SK-N-SH treated with all-trans-retinoic acid at 6 μM for 48 hours (cell line): ENCODE results near the gene CENPP.

Experiments
- ATAC-seq: fragments of 200-7000 bp; cut with Tn5 transposase; 3 replicates; pipeline ENCODE4 v1.9.1; 2020; ENCODE audit warnings: mild to moderate bottlenecking, moderate library complexity
- ARNTL ChIP-seq: fragments of 450-650 bp; formaldehyde crosslinking; IDR thresholded peaks from 2 replicates; pipeline ENCODE4 v1.5.0; 2020; ENCODE audit warnings: low read depth, mild to moderate bottlenecking, moderate library complexity, borderline replicate concordance
- BACH2 ChIP-seq: fragments of 250-450 bp; sonication (Bioruptor Pico); IDR thresholded peaks from 2 replicates; pipeline ENCODE4 v1.9.0; 2021; ENCODE audit warnings: mild to moderate bottlenecking, borderline replicate concordance
- ESRRG ChIP-seq: fragments of 250-450 bp; sonication (Bioruptor Pico); IDR thresholded peaks from 2 replicates; pipeline ENCODE4 v1.6.1; 2021; ENCODE audit warnings: mild to moderate bottlenecking
- GLIS3 ChIP-seq: fragments of 250-450 bp; sonication (Bioruptor Pico); IDR thresholded peaks from 2 replicates; pipeline ENCODE4 v1.5.0; 2020; ENCODE audit warnings: mild to moderate bottlenecking, moderate library complexity
- ISL1 ChIP-seq: fragments of 250-450 bp; sonication (Bioruptor Pico); IDR thresholded peaks from 2 replicates; pipeline ENCODE4 v2.1.2; 2022; ENCODE audit warnings: mild to moderate bottlenecking, moderate library complexity
- OSR1 ChIP-seq: fragments of 250-450 bp; sonication (Bioruptor Pico); IDR thresholded peaks from 2 replicates; pipeline ENCODE4 v1.8.0; 2022; ENCODE audit warnings: moderate library complexity, mild to moderate bottlenecking, inconsistent platforms
- RARB ChIP-seq: fragments of 250-450 bp; sonication (Bioruptor Pico); IDR thresholded peaks from 2 replicates; pipeline ENCODE4 v1.8.0; 2021; ENCODE audit warnings: mild to moderate bottlenecking, moderate library complexity
- SNAI2 ChIP-seq: fragments of 250-450 bp; sonication (Bioruptor Pico); IDR thresholded peaks from 2 replicates; pipeline ENCODE4 v1.5.0; 2020; ENCODE audit warnings: mild to moderate bottlenecking, moderate library complexity
- TCF4 ChIP-seq: fragments of 250-450 bp; sonication (Bioruptor Pico); IDR thresholded peaks from 2 replicates; pipeline ENCODE4 v1.8.0; 2021; ENCODE audit warnings: mild to moderate bottlenecking, moderate library complexity, borderline replicate concordance
- TOX ChIP-seq: fragments of 250-450 bp; sonication (Bioruptor Pico); IDR thresholded peaks from 2 replicates; pipeline ENCODE4 v1.8.0; 2021; ENCODE audit warnings: mild to moderate bottlenecking, moderate library complexity, borderline replicate concordance
- ZC3H10 ChIP-seq: fragments of 250-450 bp; sonication (Bioruptor Pico); IDR thresholded peaks from 2 replicates; pipeline ENCODE4 v1.5.1; 2021; ENCODE audit warnings: mild to moderate bottlenecking, moderate library complexity
- ZFP3 ChIP-seq: fragments of 250-450 bp; sonication (Bioruptor Pico); IDR thresholded peaks from 2 replicates; pipeline ENCODE4 v1.5.0; 2020; ENCODE audit warnings: mild to moderate bottlenecking, moderate library complexity
- ZFP30 ChIP-seq: fragments of 450-650 bp; formaldehyde crosslinking; IDR thresholded peaks from 2 replicates; pipeline ENCODE4 v1.5.0; 2022; ENCODE audit warnings: mild to moderate bottlenecking, moderate library complexity
- ZNF565 ChIP-seq: fragments of 450-650 bp; formaldehyde crosslinking; conservative IDR thresholded peaks from 2 replicates; pipeline ENCODE4 v1.5.0; 2020; ENCODE audit warnings: low read depth, mild to moderate bottlenecking, moderate library complexity
- ZNF70 ChIP-seq: fragments of 450-650 bp; formaldehyde crosslinking; IDR thresholded peaks from 2 replicates; pipeline ENCODE4 v1.5.0; 2020; ENCODE audit warnings: mild to moderate bottlenecking, moderate library complexity
- ZNF8 ChIP-seq: fragments of 450-650 bp; formaldehyde crosslinking; IDR thresholded peaks from 2 replicates; pipeline ENCODE4 v1.5.0; 2020; ENCODE audit warnings: mild to moderate bottlenecking, moderate library complexity
- TF ChIP-seq, protein P1 (sequence below): fragments of 250-450 bp; sonication (Bioruptor Pico); IDR thresholded peaks from 2 replicates; pipeline ENCODE4 v1.5.1; 2020; ENCODE audit warnings: low read depth, mild to moderate bottlenecking, moderate library complexity
- TF ChIP-seq, protein P2 (sequence below): fragments of 250-450 bp; sonication (Bioruptor Pico); IDR thresholded peaks from 2 replicates; pipeline ENCODE4 v1.8.0; 2021; ENCODE audit warnings: low read depth, mild to moderate bottlenecking, moderate library complexity, borderline replicate concordance
- TF ChIP-seq, protein P3 (sequence below): fragments of 250-450 bp; sonication (Bioruptor Pico); IDR thresholded peaks from 2 replicates; pipeline ENCODE4 v1.8.0; 2020; ENCODE audit warnings: mild to moderate bottlenecking, moderate library complexity, borderline replicate concordance
- TF ChIP-seq, protein P4 (sequence below): fragments of 250-450 bp; sonication (Bioruptor Pico); IDR thresholded peaks from 2 replicates; pipeline ENCODE4 v1.5.0; 2020; ENCODE audit warnings: mild to moderate bottlenecking, moderate library complexity

CENPP gene

DNA sequence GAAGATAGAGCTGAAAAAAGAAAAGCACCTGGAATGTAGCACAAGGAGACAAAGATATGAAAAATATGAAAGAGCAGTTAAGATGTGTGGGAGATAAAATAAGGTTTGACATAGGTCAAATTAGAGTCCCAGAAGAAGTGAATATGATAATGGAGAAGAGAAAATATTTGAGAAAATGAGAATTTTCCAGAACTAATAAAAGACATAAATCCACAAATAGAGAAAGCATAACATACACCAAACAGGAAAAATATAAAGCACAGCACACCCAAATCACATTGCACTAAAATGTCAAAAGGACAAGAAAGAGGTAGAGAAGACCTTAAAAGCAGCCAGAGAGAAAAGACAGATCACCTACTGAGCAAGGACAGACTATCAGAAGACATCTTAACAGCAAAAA is 300.7 kb downstream of the CENPP start:
- ATAC-seq, result no peak
- TF ChIP-seq ZNF565 (no peak), ZFP3 (CRISPR knock-in tag) (no peak), BACH2 (no peak)

DNA sequence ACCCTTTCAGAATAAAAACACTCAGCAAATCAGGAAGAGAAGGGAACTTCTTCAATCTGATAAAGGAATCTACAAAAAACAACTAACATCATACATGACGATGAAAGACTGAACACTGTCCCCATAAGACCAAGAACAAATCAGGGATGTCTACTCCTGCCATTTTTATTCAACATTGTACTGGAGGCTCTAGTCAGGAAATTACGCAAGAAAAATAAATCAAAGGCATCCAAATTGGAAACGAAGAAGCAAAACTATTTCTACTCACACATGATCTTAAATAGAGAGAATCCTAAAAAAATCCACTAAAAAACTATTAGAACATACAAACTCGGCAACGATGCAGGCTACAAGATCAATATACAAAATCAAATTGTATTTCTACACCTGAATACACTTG is 301.9 kb downstream of the CENPP start:
- no peak for ATAC-seq

DNA sequence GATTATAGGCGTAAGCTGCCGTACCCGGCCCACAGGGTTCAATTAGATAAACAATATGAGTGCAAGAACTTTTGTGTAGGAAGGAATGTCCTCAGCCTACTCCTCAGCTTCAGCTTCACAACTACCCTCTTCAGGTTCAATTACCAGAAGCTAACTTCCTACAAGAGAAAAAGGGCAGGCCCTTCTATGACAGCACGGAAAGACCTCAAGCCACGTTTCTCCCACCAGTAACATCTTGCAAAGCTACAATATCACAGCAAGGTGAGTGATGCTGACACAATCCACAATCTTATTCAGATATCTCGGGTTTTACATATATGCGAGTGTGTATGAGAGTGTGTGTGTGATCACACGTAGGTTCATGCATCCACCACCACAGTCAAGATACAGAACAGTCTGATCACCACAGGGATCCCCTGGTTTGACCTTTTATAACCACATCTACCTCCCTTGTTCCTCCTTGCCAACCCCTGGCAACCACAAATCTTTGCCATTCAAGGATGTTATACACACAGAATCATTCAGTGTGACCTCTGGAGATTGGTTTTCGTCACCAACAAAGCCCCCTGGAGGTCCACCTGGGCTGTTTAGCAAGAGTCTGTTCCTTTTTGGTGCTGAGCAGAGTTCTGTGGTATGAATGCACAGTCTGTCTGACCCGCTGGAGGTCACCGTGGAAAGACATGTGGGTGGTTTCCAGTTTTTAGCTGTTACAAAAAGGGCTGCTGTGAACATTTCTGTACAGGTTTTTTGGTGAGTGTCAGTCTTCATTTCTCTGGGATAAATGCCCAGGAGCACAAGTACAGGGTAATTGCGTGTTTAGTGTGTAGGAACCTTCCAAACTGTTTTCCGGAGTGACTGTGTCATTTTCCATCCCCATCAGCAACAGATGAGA is 305.9 kb downstream of the CENPP start:
- TF ChIP-seq BACH2, result no peak
- TF ChIP-seq ESRRG (CRISPR knock-in tag), result no peak
- TF ChIP-seq, protein P1, sequence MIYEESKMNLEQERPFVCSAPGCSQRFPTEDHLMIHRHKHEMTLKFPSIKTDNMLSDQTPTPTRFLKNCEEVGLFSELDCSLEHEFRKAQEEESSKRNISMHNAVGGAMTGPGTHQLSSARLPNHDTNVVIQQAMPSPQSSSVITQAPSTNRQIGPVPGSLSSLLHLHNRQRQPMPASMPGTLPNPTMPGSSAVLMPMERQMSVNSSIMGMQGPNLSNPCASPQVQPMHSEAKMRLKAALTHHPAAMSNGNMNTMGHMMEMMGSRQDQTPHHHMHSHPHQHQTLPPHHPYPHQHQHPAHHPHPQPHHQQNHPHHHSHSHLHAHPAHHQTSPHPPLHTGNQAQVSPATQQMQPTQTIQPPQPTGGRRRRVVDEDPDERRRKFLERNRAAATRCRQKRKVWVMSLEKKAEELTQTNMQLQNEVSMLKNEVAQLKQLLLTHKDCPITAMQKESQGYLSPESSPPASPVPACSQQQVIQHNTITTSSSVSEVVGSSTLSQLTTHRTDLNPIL, result no peak
- TF ChIP-seq ZNF70, result no peak
- TF ChIP-seq ZFP3 (CRISPR knock-in tag), result no peak
- TF ChIP-seq ZNF8, result no peak
- no peak for TF ChIP-seq ZFP30 (CRISPR knock-in tag)
- no peak for TF ChIP-seq ZNF565
- TF ChIP-seq GLIS3, result no peak
- TF ChIP-seq TOX (CRISPR knock-in tag), result no peak
- no peak for TF ChIP-seq TCF4 (CRISPR knock-in tag)
- no peak for TF ChIP-seq RARB (CRISPR knock-in tag)
- TF ChIP-seq ISL1, result no peak
- TF ChIP-seq, protein P2, sequence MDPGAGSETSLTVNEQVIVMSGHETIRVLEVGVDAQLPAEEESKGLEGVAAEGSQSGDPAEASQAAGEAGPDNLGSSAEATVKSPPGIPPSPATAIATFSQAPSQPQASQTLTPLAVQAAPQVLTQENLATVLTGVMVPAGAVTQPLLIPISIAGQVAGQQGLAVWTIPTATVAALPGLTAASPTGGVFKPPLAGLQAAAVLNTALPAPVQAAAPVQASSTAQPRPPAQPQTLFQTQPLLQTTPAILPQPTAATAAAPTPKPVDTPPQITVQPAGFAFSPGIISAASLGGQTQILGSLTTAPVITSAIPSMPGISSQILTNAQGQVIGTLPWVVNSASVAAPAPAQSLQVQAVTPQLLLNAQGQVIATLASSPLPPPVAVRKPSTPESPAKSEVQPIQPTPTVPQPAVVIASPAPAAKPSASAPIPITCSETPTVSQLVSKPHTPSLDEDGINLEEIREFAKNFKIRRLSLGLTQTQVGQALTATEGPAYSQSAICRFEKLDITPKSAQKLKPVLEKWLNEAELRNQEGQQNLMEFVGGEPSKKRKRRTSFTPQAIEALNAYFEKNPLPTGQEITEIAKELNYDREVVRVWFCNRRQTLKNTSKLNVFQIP (CRISPR knock-in tag), result no peak
- TF ChIP-seq, protein P3, sequence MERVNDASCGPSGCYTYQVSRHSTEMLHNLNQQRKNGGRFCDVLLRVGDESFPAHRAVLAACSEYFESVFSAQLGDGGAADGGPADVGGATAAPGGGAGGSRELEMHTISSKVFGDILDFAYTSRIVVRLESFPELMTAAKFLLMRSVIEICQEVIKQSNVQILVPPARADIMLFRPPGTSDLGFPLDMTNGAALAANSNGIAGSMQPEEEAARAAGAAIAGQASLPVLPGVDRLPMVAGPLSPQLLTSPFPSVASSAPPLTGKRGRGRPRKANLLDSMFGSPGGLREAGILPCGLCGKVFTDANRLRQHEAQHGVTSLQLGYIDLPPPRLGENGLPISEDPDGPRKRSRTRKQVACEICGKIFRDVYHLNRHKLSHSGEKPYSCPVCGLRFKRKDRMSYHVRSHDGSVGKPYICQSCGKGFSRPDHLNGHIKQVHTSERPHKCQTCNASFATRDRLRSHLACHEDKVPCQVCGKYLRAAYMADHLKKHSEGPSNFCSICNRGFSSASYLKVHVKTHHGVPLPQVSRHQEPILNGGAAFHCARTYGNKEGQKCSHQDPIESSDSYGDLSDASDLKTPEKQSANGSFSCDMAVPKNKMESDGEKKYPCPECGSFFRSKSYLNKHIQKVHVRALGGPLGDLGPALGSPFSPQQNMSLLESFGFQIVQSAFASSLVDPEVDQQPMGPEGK, result no peak
- no peak for TF ChIP-seq SNAI2 (CRISPR knock-in tag)
- TF ChIP-seq ARNTL (CRISPR knock-in tag), result no peak
- TF ChIP-seq, all 23 proteins: peak for 0

More for the DNA sequence above, 301.9 kb downstream of the CENPP start:
- TF ChIP-seq OSR1 (CRISPR knock-in tag) (no peak), ESRRG (CRISPR knock-in tag) (no peak), ZFP3 (CRISPR knock-in tag) (no peak), TCF4 (CRISPR knock-in tag) (no peak), ZC3H10 (CRISPR knock-in tag) (no peak), ARNTL (CRISPR knock-in tag) (no peak), ISL1 (no peak), SNAI2 (CRISPR knock-in tag) (no peak), ZNF565 (no peak)
- TF ChIP-seq, protein P4, sequence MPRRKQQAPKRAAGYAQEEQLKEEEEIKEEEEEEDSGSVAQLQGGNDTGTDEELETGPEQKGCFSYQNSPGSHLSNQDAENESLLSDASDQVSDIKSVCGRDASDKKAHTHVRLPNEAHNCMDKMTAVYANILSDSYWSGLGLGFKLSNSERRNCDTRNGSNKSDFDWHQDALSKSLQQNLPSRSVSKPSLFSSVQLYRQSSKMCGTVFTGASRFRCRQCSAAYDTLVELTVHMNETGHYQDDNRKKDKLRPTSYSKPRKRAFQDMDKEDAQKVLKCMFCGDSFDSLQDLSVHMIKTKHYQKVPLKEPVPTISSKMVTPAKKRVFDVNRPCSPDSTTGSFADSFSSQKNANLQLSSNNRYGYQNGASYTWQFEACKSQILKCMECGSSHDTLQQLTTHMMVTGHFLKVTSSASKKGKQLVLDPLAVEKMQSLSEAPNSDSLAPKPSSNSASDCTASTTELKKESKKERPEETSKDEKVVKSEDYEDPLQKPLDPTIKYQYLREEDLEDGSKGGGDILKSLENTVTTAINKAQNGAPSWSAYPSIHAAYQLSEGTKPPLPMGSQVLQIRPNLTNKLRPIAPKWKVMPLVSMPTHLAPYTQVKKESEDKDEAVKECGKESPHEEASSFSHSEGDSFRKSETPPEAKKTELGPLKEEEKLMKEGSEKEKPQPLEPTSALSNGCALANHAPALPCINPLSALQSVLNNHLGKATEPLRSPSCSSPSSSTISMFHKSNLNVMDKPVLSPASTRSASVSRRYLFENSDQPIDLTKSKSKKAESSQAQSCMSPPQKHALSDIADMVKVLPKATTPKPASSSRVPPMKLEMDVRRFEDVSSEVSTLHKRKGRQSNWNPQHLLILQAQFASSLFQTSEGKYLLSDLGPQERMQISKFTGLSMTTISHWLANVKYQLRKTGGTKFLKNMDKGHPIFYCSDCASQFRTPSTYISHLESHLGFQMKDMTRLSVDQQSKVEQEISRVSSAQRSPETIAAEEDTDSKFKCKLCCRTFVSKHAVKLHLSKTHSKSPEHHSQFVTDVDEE (CRISPR knock-in tag), result no peak
- TF ChIP-seq, protein P1, result no peak

More for the DNA sequence above, 305.9 kb downstream of the CENPP start:
- ATAC-seq, result no peak
